MG63 (cell line): ENCODE measurements around the gene MYPOP. TPM values are rescaled to one million over a fixed set of nuclear protein-coding genes. Genes with fewer than 3 reads are reported as not detected.

Experiments
- DNase-seq: peaks from one replicate; pipeline ENCODE4 v3.0.0-alpha.2; 2020
- H3K27me3 ChIP-seq: fragments of 250-450 bp; sonication (Bioruptor Pico); 2 replicates; pipeline ENCODE4 v1.5.1; 2020; ENCODE audit warnings: mild to moderate bottlenecking, moderate library complexity
- H3K36me3 ChIP-seq: fragments of 250-450 bp; sonication (Bioruptor Pico); 2 replicates; pipeline ENCODE4 v1.5.1; 2020; ENCODE audit warnings: mild to moderate bottlenecking, moderate library complexity
- H3K4me3 ChIP-seq: fragments of 250-450 bp; sonication (Bioruptor Pico); 2 replicates; pipeline ENCODE4 v1.5.1; 2020; ENCODE audit warnings: mild to moderate bottlenecking, moderate library complexity
- H3K9me3 ChIP-seq: fragments of 250-450 bp; sonication (Bioruptor Pico); 2 replicates; pipeline ENCODE4 v1.5.1; 2020; ENCODE audit warnings: mild to moderate bottlenecking, moderate library complexity
- total RNA-seq: library from RNA; depleted of rRNA; stranded (reverse); fragments of >200 nt; shearing (Covaris generic); gene quantifications from 2 replicates; pipeline ENCODE4 v1.2.3, GENCODE V29; 2014; ENCODE audit warnings: low replicate concordance

MYPOP gene
- total RNA-seq, 1 experiment from 2014 or later: 0.79 TPM

- no peak for DNase-seq
- H3K9me3 ChIP-seq: no peaks in the 10 kb centered on the region
- no peak overlapping the region for H3K4me3 ChIP-seq
- no peaks in the 10 kb centered on the region for H3K27me3 ChIP-seq
- H3K36me3 ChIP-seq: peaks cover 2% of the 10 kb centered on the region; the same call in 1 of the 2 replicates
Measured at GRCh38 chr19:45890877-45891276, 11.5 kb downstream of the MYPOP start.

- no peak for DNase-seq
- Histone ChIP-seq H3K4me3 (no peak overlapping the region), H3K36me3 (peaks cover 4% of the 10 kb centered on the region), H3K27me3 (no peaks in the 10 kb centered on the region), H3K9me3 (no peaks in the 10 kb centered on the region)
Measured at GRCh38 chr19:45889210-45889885, 13.1 kb downstream of the MYPOP start.

- Histone ChIP-seq H3K27me3 (no peaks in the 10 kb centered on the region), H3K4me3 (peak overlapping the region; percentile 74), H3K36me3 (peaks cover 18% of the 10 kb centered on the region), H3K9me3 (no peaks in the 10 kb centered on the region)
- DNase-seq: no peak
Measured at GRCh38 chr19:45887200-45887710, 15.2 kb downstream of the MYPOP start.

GRCh38 chr19:45886427-45887199 lies 15.8 kb downstream of the MYPOP start:
- no peaks in the 10 kb centered on the region for H3K27me3 ChIP-seq
- no peaks in the 10 kb centered on the region for H3K9me3 ChIP-seq
- DNase-seq: peak; percentile 92
- peaks cover 18% of the 10 kb centered on the region for H3K36me3 ChIP-seq
- peak overlapping the region; percentile 74 for H3K4me3 ChIP-seq

GRCh38 chr19:45885556-45886426 lies 16.6 kb downstream of the MYPOP start, which contains the start of gene IRF2BP1:
TSS of gene IRF2BP1 (minus strand) at chr19:45886141. CDS start at chr19:45885774, 367 bp downstream.
- no peaks in the 10 kb centered on the region for H3K27me3 ChIP-seq
- H3K36me3 ChIP-seq: peaks cover 18% of the 10 kb centered on the region
- peak; percentile 93 for DNase-seq
- peak within 1 kb of the TSS; percentile 74 for H3K4me3 ChIP-seq
- H3K9me3 ChIP-seq: no peaks in the 10 kb centered on the region

- H3K9me3 ChIP-seq: no peaks in the 10 kb centered on the region
- H3K27me3 ChIP-seq: no peaks in the 10 kb centered on the region
- DNase-seq: peak; percentile 48
- peaks cover 18% of the 10 kb centered on the region for H3K36me3 ChIP-seq
- H3K4me3 ChIP-seq: peak overlapping the region; percentile 74
Measured at GRCh38 chr19:45884682-45885555, 17.5 kb downstream of the MYPOP start.

GRCh38 chr19:45883881-45884681 lies 18.3 kb downstream of the MYPOP start:
- H3K36me3 ChIP-seq: peaks cover 18% of the 10 kb centered on the region
- no peaks in the 10 kb centered on the region for H3K9me3 ChIP-seq
- no peak for DNase-seq
- H3K27me3 ChIP-seq: no peaks in the 10 kb centered on the region
- 0 out of 2 replicates have a peak overlapping the region, but pooled peaks have one; percentile 7 for H3K4me3 ChIP-seq

- no peak for DNase-seq
- 0 out of 2 replicates have a peak overlapping the region, but pooled peaks have one; percentile 7 for H3K4me3 ChIP-seq
- H3K27me3 ChIP-seq: no peaks in the 10 kb centered on the region
- H3K9me3 ChIP-seq: no peaks in the 10 kb centered on the region
- peaks cover 18% of the 10 kb centered on the region for H3K36me3 ChIP-seq
Measured at GRCh38 chr19:45883586-45883880, 18.9 kb downstream of the MYPOP start.

GRCh38 chr19:45882652-45883585 lies 19.5 kb downstream of the MYPOP start:
- no peaks in the 10 kb centered on the region for H3K27me3 ChIP-seq
- no peak overlapping the region for H3K4me3 ChIP-seq
- DNase-seq: peak; percentile 77
- H3K9me3 ChIP-seq: no peaks in the 10 kb centered on the region
- H3K36me3 ChIP-seq: peaks cover 18% of the 10 kb centered on the region

- H3K36me3 ChIP-seq: peaks cover 18% of the 10 kb centered on the region
- no peaks in the 10 kb centered on the region for H3K9me3 ChIP-seq
- H3K4me3 ChIP-seq: no peak overlapping the region
- no peak for DNase-seq
- no peaks in the 10 kb centered on the region for H3K27me3 ChIP-seq
Measured at GRCh38 chr19:45881909-45882528, 20.4 kb downstream of the MYPOP start.

- DNase-seq: no peak
- H3K36me3 ChIP-seq: peaks cover 18% of the 10 kb centered on the region
Measured at GRCh38 chr19:45881082-45881908, 21.1 kb downstream of the MYPOP start.

GRCh38 chr19:45879971-45880370 lies 22.4 kb downstream of the MYPOP start:
- Histone ChIP-seq H3K36me3 (peaks cover 18% of the 10 kb centered on the region), H3K27me3 (no peaks in the 10 kb centered on the region), H3K4me3 (no peak overlapping the region), H3K9me3 (no peaks in the 10 kb centered on the region)
- no peak for DNase-seq

More at GRCh38 chr19:45881082-45881908, 21.1 kb downstream of the MYPOP start:
- no peak overlapping the region for H3K4me3 ChIP-seq
- no peaks in the 10 kb centered on the region for H3K27me3 ChIP-seq
- H3K9me3 ChIP-seq: no peaks in the 10 kb centered on the region

GRCh38 chr19:45879055-45879454 lies 23.4 kb downstream of the MYPOP start:
- no peaks in the 10 kb centered on the region for H3K27me3 ChIP-seq

More at GRCh38 chr19:45879055-45879454, 23.4 kb downstream of the MYPOP start:
- no peak for DNase-seq
- no peak overlapping the region for H3K4me3 ChIP-seq
- H3K9me3 ChIP-seq: no peaks in the 10 kb centered on the region
- peaks cover 12% of the 10 kb centered on the region for H3K36me3 ChIP-seq
